ENCODE data around the gene FADS2. TPM values are rescaled to one million over a fixed set of nuclear protein-coding genes. Genes with fewer than 3 reads are reported as not detected.

The FADS2 gene
- total RNA-seq, 1 experiment from 2014 or later = 246 TPM

DNA sequence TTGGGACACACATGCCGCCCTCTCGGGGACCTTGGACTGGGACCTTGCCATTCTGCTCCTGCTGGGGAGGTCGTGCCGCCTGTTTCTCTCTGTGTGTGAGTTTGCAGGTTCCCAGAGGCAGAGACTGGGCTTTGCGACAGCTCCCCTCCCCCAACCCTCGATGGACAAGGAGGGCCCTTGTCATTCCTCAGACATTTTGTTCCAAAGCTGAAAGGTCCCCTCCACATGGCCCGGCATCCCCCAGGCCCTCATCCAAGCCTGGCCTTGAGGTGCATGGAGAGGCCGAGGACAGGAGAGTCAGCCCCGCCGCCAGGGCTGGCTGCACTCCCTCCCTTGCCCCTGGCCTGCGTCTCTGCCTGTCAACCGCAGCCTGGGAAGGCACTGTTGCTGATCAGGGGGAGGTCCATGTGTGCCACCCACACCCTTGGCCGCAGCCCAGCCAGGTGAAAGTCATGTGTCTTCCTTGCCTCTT is 25.6 kb downstream of the FADS2 start:
- Histone ChIP-seq H4K20me1 (ENCODE audit: low read length) (no peaks in the 10 kb centered on the region), H3K9me3 (ENCODE audit: low read length) (no peaks in the 10 kb centered on the region), H3K9me2 (replicated peaks; ENCODE audit: low read length) (no peaks in the 10 kb centered on the region), H3K4me2 (ENCODE audit: low read length) (no peak overlapping the region), H3K9ac (ENCODE audit: low read length) (no peak overlapping the region), H2AFZ (ENCODE audit: low read length) (no peak overlapping the region), H3F3A (ENCODE audit: low read length, unreplicated experiment) (no peaks in the 10 kb centered on the region), H3K4me3 (ENCODE audit: low read length) (no peak overlapping the region), H3K27me3 (ENCODE audit: low read length) (no peaks in the 10 kb centered on the region), H3K27ac (ENCODE audit: low read length) (no peak overlapping the region), H3K4me1 (ENCODE audit: insufficient read depth, low read length) (no peaks in the 10 kb centered on the region), H3K36me3 (ENCODE audit: low read depth, low read length) (peaks cover 9% of the 10 kb centered on the region; the same call in 1 of the 2 replicates), H3K79me2 (ENCODE audit: low read length) (no peaks in the 10 kb centered on the region)
- TF ChIP-seq EZH2 (IDR thresholded peaks at IDR 0.05; ENCODE audit: low read length, unreplicated experiment) (no peak), EZH2phosphoT487 (IDR thresholded peaks at IDR 0.05; ENCODE audit: borderline replicate concordance, low read length) (no peak)
- TF ChIP-seq, protein P1, sequence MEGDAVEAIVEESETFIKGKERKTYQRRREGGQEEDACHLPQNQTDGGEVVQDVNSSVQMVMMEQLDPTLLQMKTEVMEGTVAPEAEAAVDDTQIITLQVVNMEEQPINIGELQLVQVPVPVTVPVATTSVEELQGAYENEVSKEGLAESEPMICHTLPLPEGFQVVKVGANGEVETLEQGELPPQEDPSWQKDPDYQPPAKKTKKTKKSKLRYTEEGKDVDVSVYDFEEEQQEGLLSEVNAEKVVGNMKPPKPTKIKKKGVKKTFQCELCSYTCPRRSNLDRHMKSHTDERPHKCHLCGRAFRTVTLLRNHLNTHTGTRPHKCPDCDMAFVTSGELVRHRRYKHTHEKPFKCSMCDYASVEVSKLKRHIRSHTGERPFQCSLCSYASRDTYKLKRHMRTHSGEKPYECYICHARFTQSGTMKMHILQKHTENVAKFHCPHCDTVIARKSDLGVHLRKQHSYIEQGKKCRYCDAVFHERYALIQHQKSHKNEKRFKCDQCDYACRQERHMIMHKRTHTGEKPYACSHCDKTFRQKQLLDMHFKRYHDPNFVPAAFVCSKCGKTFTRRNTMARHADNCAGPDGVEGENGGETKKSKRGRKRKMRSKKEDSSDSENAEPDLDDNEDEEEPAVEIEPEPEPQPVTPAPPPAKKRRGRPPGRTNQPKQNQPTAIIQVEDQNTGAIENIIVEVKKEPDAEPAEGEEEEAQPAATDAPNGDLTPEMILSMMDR (conservative IDR thresholded peaks at IDR 0.05; ENCODE audit: low read depth, low read length) = no peak
- no peak for DNase-seq
- no peak for ATAC-seq
- CTCF ChIA-PET = no interaction called here
- intact Hi-C loops (cut with micrococcal nuclease) = no loop called here
- BruUV-seq (replicated peaks) = no TSS peak
- POLR2A ChIA-PET (ENCODE audit: unreplicated experiment) = no interaction called here

- intact Hi-C loops (cut with micrococcal nuclease) = no loop called here
- ATAC-seq (no peak), DNase-seq (no peak)
- H3K9me3 ChIP-seq (ENCODE audit: low read length) = no peaks in the 10 kb centered on the region
- no peak overlapping the region for H2AFZ ChIP-seq (ENCODE audit: low read length)
- no TSS peak for BruUV-seq (replicated peaks)
- TF ChIP-seq, protein P1 (conservative IDR thresholded peaks at IDR 0.05; ENCODE audit: low read depth, low read length) = no peak
- TF ChIP-seq EZH2 (IDR thresholded peaks at IDR 0.05; ENCODE audit: low read length, unreplicated experiment) (no peak), EZH2phosphoT487 (IDR thresholded peaks at IDR 0.05; ENCODE audit: borderline replicate concordance, low read length) (no peak)
- ChIA-PET CTCF (no interaction called here), POLR2A (ENCODE audit: unreplicated experiment) (no interaction called here)
- H3K36me3 ChIP-seq (ENCODE audit: low read depth, low read length) = peaks cover 7% of the 10 kb centered on the region; the same call in 1 of the 2 replicates
- H3K9ac ChIP-seq (ENCODE audit: low read length) = no peak overlapping the region
- no peaks in the 10 kb centered on the region for H3K27me3 ChIP-seq (ENCODE audit: low read length)
- no peak overlapping the region for H3K27ac ChIP-seq (ENCODE audit: low read length)
- H3K4me2 ChIP-seq (ENCODE audit: low read length) = no peak overlapping the region
- H3F3A ChIP-seq (ENCODE audit: low read length, unreplicated experiment) = no peaks in the 10 kb centered on the region
- no peaks in the 10 kb centered on the region for H3K79me2 ChIP-seq (ENCODE audit: low read length)
- no peaks in the 10 kb centered on the region for H3K4me1 ChIP-seq (ENCODE audit: insufficient read depth, low read length)
- H4K20me1 ChIP-seq (ENCODE audit: low read length) = no peaks in the 10 kb centered on the region
- no peak overlapping the region for H3K4me3 ChIP-seq (ENCODE audit: low read length)
- H3K9me2 ChIP-seq (replicated peaks; ENCODE audit: low read length) = no peaks in the 10 kb centered on the region
Observed at GRCh38 chr11:61854206-61854895, 26.3 kb downstream of the FADS2 start.

DNA sequence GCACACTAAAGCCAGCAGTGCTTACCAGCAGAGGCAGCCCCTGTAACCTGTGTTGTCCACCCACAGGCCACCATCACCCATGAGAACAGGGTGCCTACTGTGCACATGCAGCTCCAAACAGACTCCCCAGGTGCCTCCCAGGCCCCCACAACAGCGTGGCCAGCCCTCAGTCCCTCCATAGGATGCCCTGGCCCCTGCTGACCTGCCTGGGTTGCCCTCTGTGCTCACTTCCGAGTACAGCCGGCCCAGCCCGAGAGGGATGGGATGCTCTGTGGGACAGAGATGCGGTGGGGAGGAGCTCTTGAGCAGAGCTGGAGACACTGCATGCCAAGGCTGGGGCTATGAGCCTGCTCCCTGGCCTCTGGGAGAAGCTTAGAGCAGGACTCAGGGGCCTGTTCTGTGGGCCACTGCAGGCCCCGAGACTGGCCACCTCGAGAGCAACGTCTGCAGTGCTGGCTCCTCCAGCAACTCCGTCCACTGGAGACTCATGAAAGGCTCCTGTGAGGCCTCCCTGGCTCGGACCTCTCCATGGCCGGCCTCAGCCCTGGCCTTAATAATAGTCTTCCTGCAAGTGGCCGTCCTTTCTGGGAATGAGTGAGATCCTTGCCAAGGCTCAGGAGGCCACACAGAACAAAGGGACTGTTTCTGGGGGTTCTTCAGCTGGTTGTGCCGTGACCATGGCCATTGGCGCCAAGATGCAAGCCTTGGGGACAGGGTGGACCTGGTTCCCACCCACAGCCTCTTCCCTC is 27.0 kb downstream of the FADS2 start:
- ChIA-PET POLR2A (ENCODE audit: unreplicated experiment) (no interaction called here), CTCF (no interaction called here)
- no peaks in the 10 kb centered on the region for H3K79me2 ChIP-seq (ENCODE audit: low read length)
- H3K4me1 ChIP-seq (ENCODE audit: insufficient read depth, low read length) = no peaks in the 10 kb centered on the region
- H3K9me3 ChIP-seq (ENCODE audit: low read length) = no peaks in the 10 kb centered on the region
- no peak overlapping the region for H3K9ac ChIP-seq (ENCODE audit: low read length)
- DNase-seq (no peak), ATAC-seq (no peak)
- H3K4me3 ChIP-seq (ENCODE audit: low read length) = no peak overlapping the region
- no TSS peak for BruUV-seq (replicated peaks)
- H3K36me3 ChIP-seq (ENCODE audit: low read depth, low read length) = peaks cover 13% of the 10 kb centered on the region
- no peaks in the 10 kb centered on the region for H3K9me2 ChIP-seq (replicated peaks; ENCODE audit: low read length)
- H2AFZ ChIP-seq (ENCODE audit: low read length) = no peak overlapping the region
- no peak overlapping the region for H3K27ac ChIP-seq (ENCODE audit: low read length)
- H3K27me3 ChIP-seq (ENCODE audit: low read length) = no peaks in the 10 kb centered on the region
- H3F3A ChIP-seq (ENCODE audit: low read length, unreplicated experiment) = no peaks in the 10 kb centered on the region
- H4K20me1 ChIP-seq (ENCODE audit: low read length) = 0 out of 2 replicates have a peak, but pooled peaks cover under 1% of the 10 kb centered on the region
- intact Hi-C loops (cut with micrococcal nuclease) = no loop called here
- no peak overlapping the region for H3K4me2 ChIP-seq (ENCODE audit: low read length)
- TF ChIP-seq, protein P1 (conservative IDR thresholded peaks at IDR 0.05; ENCODE audit: low read depth, low read length) = no peak
- no peak for TF ChIP-seq EZH2phosphoT487 (IDR thresholded peaks at IDR 0.05; ENCODE audit: borderline replicate concordance, low read length)
- no peak for TF ChIP-seq EZH2 (IDR thresholded peaks at IDR 0.05; ENCODE audit: low read length, unreplicated experiment)
